ENCODE results near the gene DCTD. TPM values are rescaled to one million over a fixed set of nuclear protein-coding genes. Genes with fewer than 3 reads are reported as not detected.
"Not testable (repeated sequence)": the region's sequence is repeated elsewhere in the genome, so short reads cannot be mapped to it uniquely, and the experiment has no call there.

DCTD gene
- total RNA-seq, 1 donor from 2014 or later, result 141 TPM

DNA sequence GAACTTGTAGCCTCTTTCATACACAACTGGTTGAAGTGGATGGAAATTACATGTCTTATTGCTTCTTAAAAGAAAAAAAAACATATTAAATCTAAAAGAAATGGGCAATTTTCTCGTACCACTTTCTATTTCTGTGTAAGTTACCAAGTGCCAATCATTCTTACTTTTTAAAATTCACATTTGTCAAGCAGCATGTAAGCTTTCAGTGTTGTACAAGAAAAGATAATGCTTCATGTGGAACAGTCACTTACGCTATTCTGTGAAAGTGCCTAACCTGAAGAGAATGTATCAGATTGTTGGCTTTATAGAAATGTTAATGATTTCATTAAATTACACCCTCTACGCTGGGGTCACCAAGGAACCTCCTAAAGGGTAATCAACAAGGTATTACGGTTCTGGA lies 4.4 kb upstream of the DCTD start:
- DNase-seq (ENCODE audit: low spot score), result no peak

DNA sequence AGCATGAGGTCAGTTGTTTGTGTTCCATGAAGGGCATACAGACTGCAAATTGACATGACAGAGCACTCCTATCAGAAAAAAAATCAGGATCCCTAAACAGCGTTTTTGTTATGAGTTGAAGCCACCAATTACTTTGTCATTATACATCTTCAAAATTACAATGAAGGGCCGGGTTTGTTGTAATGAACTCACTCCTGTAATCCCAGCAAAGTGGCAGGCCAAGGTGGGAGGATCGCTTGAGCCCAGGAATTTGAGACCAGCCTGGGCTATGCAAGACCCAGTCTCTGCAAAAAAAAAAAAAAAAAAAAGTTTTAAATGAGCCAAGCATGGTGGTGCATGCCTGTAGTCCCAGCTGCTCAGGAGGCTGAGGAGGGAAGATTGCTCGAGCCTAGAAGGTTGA lies 3.5 kb upstream of the DCTD start:
- no peak for DNase-seq (ENCODE audit: low spot score)

- DNase-seq (ENCODE audit: low spot score), result no peak
Observed at GRCh38 chr4:182918791-182919302, 1.7 kb upstream of the DCTD start.

GRCh38 chr4:182918044-182918607 lies 940 bp upstream of the DCTD start:
- DNase-seq (ENCODE audit: low spot score), result no peak

DNA sequence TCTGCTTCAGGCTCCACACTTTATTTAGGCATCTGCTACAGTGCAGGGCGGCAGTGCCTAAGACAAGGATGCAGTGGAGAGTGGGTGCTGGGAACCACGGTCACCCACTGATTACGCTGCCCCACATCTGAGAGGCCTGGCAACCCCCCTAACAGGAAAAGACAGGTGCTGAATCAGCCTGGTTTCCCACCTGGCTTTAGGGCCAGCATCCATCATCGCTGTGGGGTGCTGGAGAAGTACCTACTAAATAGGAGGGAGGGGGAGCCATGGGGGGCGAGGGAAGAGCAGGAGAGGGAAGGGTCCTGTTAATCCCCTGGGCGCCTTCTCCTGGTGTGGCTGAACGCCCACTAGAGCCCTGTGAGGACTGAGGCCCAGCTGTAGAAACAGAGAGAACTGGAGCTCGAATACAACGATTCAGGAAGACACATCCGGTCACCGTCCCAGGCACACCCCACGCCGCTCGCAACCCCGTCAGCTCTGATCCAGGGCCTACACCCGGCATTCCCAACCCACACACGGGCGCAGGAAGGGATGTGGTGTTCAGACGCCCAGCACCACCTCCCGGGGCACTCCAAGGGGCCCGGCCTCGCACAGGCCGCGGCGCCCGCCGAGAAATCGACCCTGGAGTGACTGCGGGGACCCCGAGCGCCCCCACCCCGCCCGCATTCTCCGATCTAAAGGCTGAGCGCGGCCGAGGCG lies 554 bp downstream of the DCTD start:
- DNase-seq (ENCODE audit: low spot score), result peak; percentile 33

GRCh38 chr4:182914357-182914756 lies 2.8 kb downstream of the DCTD start:
- DNase-seq (ENCODE audit: low spot score), result no peak

DNA sequence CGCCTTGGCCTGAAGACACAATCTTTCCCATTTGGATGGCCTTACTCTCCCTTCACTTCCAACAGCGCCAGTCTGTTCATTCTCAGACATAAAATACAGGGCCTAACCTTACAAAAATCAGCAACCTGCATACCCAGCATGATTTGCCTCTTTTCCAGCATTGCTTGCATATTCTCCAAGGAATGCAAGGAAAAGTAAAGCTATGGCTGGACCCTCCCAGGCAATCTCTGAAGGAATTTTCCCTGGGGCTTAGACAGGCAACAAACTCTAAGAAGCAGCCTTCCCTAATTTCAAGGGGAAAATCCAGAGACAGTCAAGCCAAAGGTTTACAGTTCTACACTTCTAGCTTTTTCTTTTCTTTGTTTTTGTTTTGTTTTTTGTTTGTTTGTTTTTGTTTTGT lies 3.6 kb downstream of the DCTD start:
- DNase-seq (ENCODE audit: low spot score), result no peak

- DNase-seq (ENCODE audit: low spot score), result no peak
Observed at GRCh38 chr4:182913036-182913435, 4.2 kb downstream of the DCTD start.

GRCh38 chr4:182908124-182908523 lies 9.1 kb downstream of the DCTD start:
- DNase-seq (ENCODE audit: low spot score), result no peak

DNA sequence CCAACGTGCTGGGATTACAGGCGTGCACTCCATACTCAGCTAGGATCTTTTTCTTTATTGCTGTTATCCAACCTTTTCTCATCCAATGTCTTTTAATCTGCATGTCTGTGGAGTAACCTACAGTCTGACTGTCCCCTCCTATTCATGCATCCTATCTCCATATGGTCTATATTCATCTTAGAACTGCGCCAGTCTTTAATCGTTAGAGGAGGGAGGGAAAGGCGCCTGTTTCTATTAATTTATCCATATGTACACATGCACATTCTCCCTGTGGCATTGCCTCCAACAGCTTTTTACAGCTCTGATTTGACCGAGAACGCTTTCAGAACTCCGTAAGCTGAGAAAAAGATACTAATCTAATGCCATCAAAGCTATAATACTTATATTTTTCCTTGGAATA lies 9.8 kb downstream of the DCTD start:
- no peak for DNase-seq (ENCODE audit: low spot score)

GRCh38 chr4:182906786-182907185 lies 10.4 kb downstream of the DCTD start:
- no peak for DNase-seq (ENCODE audit: low spot score)

DNA sequence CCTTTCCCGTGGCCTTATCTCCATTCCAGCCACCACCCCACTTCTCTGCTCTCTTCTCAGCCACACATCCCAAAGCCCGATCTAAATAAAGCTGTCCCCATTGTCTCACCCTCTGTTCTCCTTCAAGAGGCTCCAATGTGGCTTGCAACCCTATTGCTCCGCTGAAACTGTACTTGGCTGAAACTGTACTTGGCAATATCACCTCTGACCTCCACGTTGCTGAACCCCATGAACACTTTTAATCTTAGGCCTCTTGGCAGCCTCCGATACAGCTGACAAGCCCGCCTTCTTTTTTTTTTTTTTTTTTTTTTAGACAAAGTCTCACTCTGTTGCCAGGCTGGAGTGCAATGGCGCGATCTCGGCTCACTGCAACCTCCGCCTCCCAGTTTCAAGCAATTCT lies 12.1 kb downstream of the DCTD start:
- no peak for DNase-seq (ENCODE audit: low spot score)

DNA sequence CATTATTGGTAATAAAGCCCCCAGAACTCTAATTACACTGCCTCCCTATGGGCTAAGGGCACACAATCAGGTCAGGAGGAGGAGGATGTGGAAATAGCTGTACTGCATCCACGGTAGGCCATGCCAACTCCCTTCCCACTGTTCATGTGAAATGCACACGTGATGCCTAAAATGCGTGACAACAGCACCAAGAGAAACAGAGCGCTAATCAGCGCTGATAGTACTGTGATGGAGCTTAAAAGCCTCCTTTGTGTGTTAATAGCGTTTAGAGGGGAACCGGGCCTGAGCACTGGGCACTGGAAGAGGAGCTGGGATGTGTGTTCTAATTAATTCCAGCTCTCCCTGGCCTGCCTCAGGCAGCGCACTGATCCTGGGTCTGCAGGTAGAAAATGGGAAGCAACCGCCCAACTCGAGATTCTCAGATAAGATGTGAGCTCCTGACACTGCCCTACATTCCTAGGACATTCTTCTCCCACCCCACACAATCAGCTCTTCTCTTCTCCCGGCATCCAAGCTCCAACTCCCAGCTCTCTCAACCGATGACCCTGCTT lies 12.9 kb downstream of the DCTD start:
- DNase-seq (ENCODE audit: low spot score), result no peak

- no peak for DNase-seq (ENCODE audit: low spot score)
Observed at GRCh38 chr4:182903013-182903412, 14.2 kb downstream of the DCTD start.

DNA sequence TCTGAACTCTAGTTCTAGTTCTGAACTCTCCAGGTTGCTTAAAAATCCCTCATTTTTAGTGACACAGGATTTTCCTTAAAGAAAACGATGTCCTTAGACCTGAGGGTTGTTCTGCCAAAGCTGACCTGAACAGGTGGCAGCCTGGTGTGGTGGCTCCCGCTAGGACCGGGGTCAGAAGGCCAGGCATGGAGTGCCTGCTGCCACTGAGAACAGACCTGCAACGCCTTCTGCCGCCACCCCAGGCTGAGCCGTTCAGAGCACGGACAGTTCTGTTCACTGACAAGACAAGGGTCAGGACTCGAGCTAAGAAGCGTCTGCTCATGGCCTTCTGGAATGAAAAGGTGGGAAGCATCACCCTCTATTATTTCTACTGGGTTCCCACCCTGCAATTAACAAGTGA lies 15.8 kb downstream of the DCTD start:
- DNase-seq (ENCODE audit: low spot score), result no peak

DNA sequence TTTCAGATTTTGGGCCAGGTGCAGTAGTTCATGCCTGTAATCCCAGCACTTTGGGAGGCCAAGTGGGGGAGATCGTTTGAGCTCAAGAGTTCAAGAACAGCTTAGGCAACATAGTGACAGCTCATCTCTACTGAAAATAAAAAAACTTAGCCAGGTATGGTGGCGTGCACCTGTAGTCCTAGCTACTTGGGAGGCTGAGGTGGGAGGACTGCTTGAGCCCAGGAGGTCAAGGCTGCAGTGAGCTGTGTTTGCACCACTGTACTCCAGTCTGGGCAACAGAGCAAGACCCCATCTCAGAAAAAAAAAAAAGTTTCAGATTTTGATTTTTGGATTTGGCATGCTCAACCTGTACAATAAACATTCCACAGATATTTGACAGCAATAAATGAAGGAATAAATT lies 17.2 kb downstream of the DCTD start:
- not testable (repeated sequence) for DNase-seq (ENCODE audit: low spot score)

DNA sequence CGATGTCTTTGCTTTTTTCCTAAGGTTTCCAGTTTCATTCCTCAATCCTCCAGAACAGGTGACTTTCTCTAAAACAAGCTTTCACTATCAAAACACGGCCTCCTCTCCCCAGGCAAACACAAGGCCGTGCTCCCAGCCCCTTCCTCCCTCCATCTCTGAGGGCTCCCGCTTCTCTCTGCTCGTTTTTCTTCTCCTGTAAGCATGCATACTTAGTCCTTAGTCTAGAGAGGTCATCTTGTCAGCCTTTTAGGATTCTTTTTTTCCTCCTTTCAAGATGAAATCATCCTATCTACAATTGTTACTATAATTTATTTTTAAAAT lies 18.7 kb downstream of the DCTD start:
- DNase-seq (ENCODE audit: low spot score), result no peak

DNA sequence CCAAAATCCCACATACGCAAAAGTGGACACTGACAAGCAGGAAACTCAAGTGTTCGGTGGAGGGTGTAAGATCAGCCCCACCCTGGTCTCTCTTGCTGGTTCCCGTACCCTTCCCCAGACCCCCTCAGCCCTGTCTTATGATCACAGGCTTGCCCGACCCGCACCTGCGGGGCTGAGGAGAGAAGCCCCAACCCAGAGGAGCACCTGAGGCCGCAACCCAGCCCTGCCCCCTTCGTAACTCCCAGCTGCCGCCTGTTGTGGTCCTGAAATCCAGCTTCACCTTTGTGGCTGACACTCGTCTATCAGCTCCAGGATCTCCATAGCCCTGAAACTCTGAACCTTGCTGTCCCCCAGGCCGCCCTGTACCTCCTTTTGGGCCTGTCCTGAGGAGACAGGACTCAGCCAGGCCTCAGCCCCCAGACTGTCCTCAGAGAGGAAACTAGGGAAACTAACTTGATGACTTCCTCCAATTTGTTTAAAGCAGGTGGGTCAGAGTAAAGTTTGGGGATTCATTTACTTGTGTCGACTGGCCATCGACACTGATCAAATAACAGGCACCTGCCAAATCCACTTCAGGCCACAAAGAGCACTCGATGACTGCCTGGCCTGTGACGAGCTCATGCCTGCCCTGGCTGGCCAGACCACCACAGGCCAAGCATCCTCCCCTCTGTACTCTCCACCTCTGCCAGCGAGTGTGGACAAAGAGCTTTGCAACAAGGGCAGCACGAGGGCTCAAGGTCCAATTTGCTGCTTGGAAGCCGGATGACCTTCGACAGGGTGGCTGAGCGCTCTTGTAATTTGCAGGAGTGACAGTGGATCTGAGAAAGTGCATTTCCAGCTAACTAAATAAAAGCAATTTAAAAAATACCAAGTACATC lies 19.3 kb downstream of the DCTD start:
- DNase-seq (ENCODE audit: low spot score), result peak; percentile 42

- no peak for DNase-seq (ENCODE audit: low spot score)
Observed at GRCh38 chr4:182896421-182896820, 20.8 kb downstream of the DCTD start.

- DNase-seq (ENCODE audit: low spot score), result peak; percentile 51
Observed at GRCh38 chr4:182895791-182896292, 21.3 kb downstream of the DCTD start.

DNA sequence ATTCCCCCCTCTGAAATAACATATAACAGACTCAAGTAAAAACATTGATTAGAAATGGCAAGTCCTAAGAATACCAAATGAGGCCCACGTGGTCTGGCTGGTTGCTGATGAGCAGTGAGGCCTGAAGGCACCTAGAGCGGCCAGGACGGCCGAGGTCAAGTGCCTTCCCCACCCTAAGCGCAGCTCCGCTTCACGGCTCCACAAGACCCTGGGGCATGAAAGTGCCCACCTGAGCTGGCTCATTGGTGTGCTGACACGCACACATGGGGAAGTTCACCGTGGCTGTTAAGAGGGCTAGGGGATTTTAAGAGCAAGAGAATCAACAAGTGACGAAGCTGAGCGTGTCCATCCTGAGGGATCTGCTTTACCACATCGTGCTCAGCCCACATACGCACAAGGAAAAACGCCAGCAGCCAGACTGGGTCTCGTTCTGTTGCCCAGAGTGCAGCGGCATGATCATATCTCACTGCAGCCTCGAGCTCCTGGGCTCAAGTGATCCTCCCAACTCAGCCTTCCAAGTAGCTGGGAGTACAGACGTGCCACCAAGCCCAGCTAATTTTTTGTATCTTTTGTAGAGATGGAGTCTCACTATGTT lies 22.4 kb downstream of the DCTD start:
- no peak for DNase-seq (ENCODE audit: low spot score)
